AG10803 (cell line): Measurements from ENCODE around the gene CCT6B.

Source experiments
- DNase-seq: peaks from one replicate; pipeline ENCODE4 v3.0.0; 2010; ENCODE audit warnings: low read depth
- H3K4me3 ChIP-seq: 2 replicates; pipeline ENCODE4 v1.5.1; 2011; ENCODE audit warnings: mild to moderate bottlenecking, low read length, control low read depth
- TF ChIP-seq, protein P1 (sequence below): conservative IDR thresholded peaks from 2 replicates; pipeline ENCODE4 v1.5.1; 2011; ENCODE audit warnings: mild to moderate bottlenecking, low read length, control low read depth, inconsistent platforms

Gene CCT6B

DNA sequence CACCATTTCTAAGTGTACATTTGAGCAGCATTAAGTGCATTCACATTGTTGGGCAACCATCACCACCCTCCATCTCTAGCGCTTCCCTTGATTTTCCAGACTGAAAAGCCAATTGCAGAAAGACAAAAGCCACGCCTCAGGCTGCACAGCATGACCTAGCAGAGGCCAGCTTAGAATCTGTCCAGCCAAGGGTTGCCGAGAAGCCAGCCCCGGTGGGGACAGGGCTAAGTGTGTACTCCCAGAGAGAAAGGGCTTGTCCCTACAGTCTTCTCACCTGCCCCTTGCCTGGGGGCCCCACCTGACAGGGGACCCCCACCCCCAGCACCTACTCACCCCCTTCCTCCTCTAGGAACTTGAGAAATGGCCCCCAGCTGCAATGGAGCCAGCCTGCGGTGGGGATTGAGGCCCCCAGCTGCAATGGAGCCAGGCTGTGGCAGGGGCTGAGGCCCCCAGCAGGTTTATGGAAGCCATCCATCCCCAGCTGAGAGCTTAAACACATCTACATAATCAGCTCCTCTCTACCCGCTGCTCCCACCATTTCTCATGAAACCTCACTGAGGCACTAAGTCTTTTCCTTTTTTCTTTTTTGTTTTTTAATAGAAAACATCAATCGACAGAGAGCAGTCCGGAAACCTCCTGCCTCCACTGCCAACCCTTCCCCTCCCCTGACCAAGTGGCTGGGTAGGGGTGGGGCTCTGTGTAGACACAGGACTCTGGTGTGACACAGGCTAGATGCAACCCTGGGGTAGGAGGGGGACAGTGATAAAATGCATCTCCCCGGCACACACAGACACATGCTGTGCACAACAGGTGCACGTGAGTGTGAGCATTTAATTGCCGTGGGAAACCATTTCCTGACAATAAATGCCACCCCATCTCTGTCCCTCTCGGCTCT is 77.9 kb downstream of the CCT6B start:
- TF ChIP-seq, protein P1, sequence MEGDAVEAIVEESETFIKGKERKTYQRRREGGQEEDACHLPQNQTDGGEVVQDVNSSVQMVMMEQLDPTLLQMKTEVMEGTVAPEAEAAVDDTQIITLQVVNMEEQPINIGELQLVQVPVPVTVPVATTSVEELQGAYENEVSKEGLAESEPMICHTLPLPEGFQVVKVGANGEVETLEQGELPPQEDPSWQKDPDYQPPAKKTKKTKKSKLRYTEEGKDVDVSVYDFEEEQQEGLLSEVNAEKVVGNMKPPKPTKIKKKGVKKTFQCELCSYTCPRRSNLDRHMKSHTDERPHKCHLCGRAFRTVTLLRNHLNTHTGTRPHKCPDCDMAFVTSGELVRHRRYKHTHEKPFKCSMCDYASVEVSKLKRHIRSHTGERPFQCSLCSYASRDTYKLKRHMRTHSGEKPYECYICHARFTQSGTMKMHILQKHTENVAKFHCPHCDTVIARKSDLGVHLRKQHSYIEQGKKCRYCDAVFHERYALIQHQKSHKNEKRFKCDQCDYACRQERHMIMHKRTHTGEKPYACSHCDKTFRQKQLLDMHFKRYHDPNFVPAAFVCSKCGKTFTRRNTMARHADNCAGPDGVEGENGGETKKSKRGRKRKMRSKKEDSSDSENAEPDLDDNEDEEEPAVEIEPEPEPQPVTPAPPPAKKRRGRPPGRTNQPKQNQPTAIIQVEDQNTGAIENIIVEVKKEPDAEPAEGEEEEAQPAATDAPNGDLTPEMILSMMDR = no peak
- no peak overlapping the region for H3K4me3 ChIP-seq
- no peak for DNase-seq

DNA sequence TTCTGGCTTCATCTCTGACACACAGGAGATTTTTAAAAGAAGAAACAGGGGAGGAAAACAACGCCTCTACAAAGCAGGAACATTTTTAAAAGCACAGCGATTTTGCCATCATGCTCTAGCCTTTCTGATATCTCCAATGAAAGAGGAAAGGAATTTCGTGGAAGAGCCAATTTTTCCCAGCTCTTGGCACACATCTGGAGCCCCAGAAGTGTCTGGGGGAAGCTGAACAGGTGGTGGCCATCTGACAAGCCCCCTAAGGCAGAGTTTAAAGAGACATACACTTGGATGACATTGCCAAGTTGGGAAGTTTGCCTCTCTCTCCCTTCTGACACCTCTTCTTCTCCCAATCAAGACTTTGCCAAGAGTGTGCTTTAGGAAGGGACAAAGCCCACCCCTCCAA is 82.1 kb downstream of the CCT6B start:
- TF ChIP-seq, protein P1 = no peak
- no peak overlapping the region for H3K4me3 ChIP-seq
- no peak for DNase-seq
